Tibial nerve (tissue), 4 donors: ENCODE results near the gene CANT1. TPM values are rescaled to one million over a fixed set of nuclear protein-coding genes. Genes with fewer than 3 reads are reported as not detected.

Experiments
- DNase-seq, 2 donors: peaks; one replicate each; pipeline ENCODE4 v3.0.0-alpha.2; 2019; ENCODE audit warnings: low spot score in 2 of 2
- H3K27ac ChIP-seq, 4 donors: fragments of 200-600 bp; sonication (generic) in 3 of 4; one replicate each; pipeline ENCODE4 v1.5.1; 2017 to 2019; ENCODE audit warnings: mild to moderate bottlenecking in 1 of 4
- H3K27me3 ChIP-seq, 2 donors: fragments of 200-600 bp; sonication (generic) in 1 of 2; one replicate each; pipeline versions ENCODE4 v1.5.1 to v1.6.0; 2017 to 2019
- H3K36me3 ChIP-seq, 3 donors: fragments of 200-600 bp; sonication (generic); one replicate each; pipeline ENCODE4 v1.5.1; 2018 to 2019
- H3K4me1 ChIP-seq, 4 donors: fragments of 200-600 bp; sonication (generic) in 3 of 4; one replicate each; pipeline ENCODE4 v1.5.1; 2017 to 2019
- H3K4me3 ChIP-seq, 4 donors: fragments of 200-600 bp; sonication (generic) in 3 of 4; one replicate each; pipeline ENCODE4 v1.5.1; 2017 to 2019; ENCODE audit warnings: mild to moderate bottlenecking in 1 of 4, moderate library complexity in 1 of 4
- H3K9me3 ChIP-seq, 4 donors: fragments of 200-600 bp; sonication (generic) in 3 of 4; one replicate each; pipeline ENCODE4 v1.5.1; 2017 to 2019
- EP300 ChIP-seq, 2 donors: sonication (generic); formaldehyde crosslinking; IDR thresholded peaks; one replicate each; pipeline ENCODE4 v1.6.1; 2017; ENCODE audit warnings: antibody characterized with exemption in 2 of 2, mild to moderate bottlenecking in 1 of 2
- POLR2A ChIP-seq, 2 donors: fragments of 450-650 bp; IDR thresholded peaks; one replicate each; pipeline ENCODE4 v1.6.1; 2017; ENCODE audit warnings: antibody characterized with exemption in 2 of 2, mild to moderate bottlenecking in 2 of 2, moderate library complexity in 2 of 2
- WGBS, 2 donors: methylation state at CpG; one replicate each; pipeline ENCODE4 v1.1.5; 2018; 5-methylcytosine and 5-hydroxymethylcytosine counted together
- total RNA-seq, 4 donors: library from RNA; depleted of rRNA; stranded (reverse); fragments of >200 nt; gene quantifications; one replicate each; pipeline ENCODE4 v1.1.0, GENCODE V29; 2016
- TF ChIP-seq, protein P1 (sequence below), 5 experiments: fragments of 200-600 bp in 3 of 5; fragments of 450-650 bp in 2 of 5; sonication (generic) in 3 of 5; IDR thresholded peaks; one replicate each; pipeline ENCODE4 v1.5.1; 2016 to 2019; ENCODE audit warnings: antibody characterized with exemption in 5 of 5, mild to moderate bottlenecking in 3 of 5, moderate library complexity in 2 of 5

CANT1 gene
- total RNA-seq, 4 donors from 2014 or later: 21.0 to 27.3 (median 25.5) TPM

DNA sequence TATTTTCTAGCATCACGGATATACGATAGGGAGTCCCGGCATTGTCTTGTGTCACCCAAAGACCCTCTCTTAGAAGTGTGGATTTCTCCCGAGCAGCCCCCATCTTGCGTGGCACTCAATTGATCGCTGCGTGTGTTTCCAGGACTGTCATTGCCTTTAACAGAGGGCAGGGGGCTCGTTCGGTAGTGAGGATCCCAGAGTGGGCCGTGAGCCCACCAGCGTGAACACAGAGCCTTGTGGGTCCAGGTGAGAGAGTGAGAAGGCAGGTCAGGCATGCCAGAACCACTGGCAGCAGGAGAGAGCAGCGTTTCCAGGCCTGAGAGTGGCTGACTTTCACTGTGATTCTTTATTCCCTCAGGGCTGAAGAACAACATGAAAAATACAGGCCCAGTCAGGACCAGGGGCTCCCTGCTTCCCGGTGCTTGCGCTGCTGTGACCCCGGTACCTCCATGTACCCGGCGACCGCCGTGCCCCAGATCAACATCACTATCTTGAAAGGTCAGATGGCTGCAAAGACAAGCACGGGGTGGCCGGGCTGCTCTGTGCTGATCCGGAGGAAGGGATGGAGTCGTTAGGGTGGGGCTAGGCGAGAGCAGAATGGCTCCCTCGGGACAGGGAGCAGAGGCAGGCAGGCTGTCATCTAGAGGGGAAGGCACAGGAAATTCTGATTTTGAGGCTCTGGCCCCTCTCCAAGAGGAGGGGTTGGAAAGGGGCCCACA, 36.8 kb upstream of the CANT1 start:
- no peaks in the 10 kb centered on the region for H3K9me3 ChIP-seq
- TF ChIP-seq, protein P1, sequence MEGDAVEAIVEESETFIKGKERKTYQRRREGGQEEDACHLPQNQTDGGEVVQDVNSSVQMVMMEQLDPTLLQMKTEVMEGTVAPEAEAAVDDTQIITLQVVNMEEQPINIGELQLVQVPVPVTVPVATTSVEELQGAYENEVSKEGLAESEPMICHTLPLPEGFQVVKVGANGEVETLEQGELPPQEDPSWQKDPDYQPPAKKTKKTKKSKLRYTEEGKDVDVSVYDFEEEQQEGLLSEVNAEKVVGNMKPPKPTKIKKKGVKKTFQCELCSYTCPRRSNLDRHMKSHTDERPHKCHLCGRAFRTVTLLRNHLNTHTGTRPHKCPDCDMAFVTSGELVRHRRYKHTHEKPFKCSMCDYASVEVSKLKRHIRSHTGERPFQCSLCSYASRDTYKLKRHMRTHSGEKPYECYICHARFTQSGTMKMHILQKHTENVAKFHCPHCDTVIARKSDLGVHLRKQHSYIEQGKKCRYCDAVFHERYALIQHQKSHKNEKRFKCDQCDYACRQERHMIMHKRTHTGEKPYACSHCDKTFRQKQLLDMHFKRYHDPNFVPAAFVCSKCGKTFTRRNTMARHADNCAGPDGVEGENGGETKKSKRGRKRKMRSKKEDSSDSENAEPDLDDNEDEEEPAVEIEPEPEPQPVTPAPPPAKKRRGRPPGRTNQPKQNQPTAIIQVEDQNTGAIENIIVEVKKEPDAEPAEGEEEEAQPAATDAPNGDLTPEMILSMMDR (IDR thresholded peaks at IDR 0.05): no peak
- TF ChIP-seq POLR2A (IDR thresholded peaks at IDR 0.05) (no peak), EP300 (IDR thresholded peaks at IDR 0.05) (no peak)
- H3K27ac ChIP-seq: peak overlapping the region in 2 of 4 donors; percentile 13 to 63
- no peak for DNase-seq
- H3K27me3 ChIP-seq: no peaks in the 10 kb centered on the region
- H3K36me3 ChIP-seq: peaks cover 0 to 6% (median 0%) of the 10 kb centered on the region in 3 donors
- 43 to 56% methylated on average over 25 of the region's 25 CpGs for WGBS, 2 donors
- H3K4me1 ChIP-seq: peaks cover 0 to 41% (median 3%) of the 10 kb centered on the region in 4 donors
- no peak overlapping the region for H3K4me3 ChIP-seq

DNA sequence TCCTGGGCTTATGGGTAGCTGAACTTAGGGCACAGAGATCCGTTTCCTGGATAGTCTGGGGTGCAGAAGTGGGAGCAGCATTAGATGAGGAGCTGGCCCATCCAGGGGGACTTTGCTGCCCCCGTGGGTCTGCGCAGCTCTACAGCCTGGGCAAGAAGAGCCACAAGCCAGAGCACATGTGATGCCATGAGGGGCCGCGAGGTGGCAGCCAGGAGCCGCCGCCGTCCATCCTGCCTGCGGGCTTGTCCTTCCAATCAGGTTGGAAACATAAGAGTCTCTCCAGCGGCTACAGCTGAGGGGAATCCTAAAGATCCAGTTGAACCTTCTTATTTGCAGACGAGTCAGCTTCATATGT, 36.3 kb upstream of the CANT1 start:
- 3% methylated on average over 11 of the region's 11 CpGs for WGBS, 2 donors
- H3K27me3 ChIP-seq: no peaks in the 10 kb centered on the region
- H3K36me3 ChIP-seq: peaks cover 0 to 6% (median 0%) of the 10 kb centered on the region in 3 donors
- DNase-seq: peak; percentile 60 to 76
- TF ChIP-seq POLR2A (IDR thresholded peaks at IDR 0.05) (no peak), EP300 (IDR thresholded peaks at IDR 0.05) (no peak)
- TF ChIP-seq, protein P1 (IDR thresholded peaks at IDR 0.05): peak; percentile 92 to 98 (median 95)
- peak overlapping the region in 2 of 4 donors; percentile 13 to 63 for H3K27ac ChIP-seq
- H3K4me3 ChIP-seq: no peak overlapping the region
- peaks cover 0 to 41% (median 3%) of the 10 kb centered on the region in 4 donors for H3K4me1 ChIP-seq
- H3K9me3 ChIP-seq: no peaks in the 10 kb centered on the region

DNA sequence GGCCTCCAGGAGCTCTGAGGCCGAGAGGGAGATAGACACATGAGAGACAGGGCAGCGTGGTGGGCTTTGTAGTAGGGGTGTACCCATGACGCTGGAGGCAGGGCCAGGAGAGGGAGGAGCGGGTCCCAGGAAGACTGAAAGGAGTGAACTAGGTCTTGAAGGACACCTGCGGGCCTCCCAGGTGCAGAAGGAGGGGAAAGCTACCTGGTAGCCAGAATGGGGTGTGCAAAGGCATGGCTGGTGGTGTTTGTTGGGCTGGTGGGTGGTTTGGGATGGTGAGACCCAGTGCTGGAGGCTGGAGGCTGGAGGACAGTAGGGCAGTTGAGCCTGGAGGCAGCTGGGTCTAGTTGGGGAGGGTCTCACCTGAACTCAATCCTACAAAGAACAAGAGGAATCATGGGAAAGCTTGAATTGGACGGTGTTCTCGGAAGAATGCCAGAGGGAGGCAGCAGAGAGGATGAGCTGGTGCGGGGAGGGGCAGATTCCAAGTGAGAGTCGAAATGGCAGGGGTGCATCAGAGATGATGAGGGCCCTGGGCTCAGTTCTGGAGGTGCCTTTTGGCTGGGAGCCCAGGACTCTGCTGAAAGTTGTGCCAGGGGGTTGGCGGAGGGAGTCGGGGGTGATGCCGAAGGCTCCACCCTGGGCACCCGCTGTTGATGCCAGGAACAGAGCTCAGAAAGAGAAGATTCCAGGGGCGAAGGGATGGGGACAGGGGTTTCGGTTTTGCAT, 35.6 kb upstream of the CANT1 start:
- Histone ChIP-seq H3K36me3 (peaks cover 0 to 6% (median 0%) of the 10 kb centered on the region in 3 donors), H3K27me3 (no peaks in the 10 kb centered on the region), H3K4me1 (peaks cover 0 to 41% (median 3%) of the 10 kb centered on the region in 4 donors), H3K4me3 (no peak overlapping the region), H3K27ac (no peak overlapping the region), H3K9me3 (no peaks in the 10 kb centered on the region)
- no peak for DNase-seq
- 75 to 77% methylated on average over 15 of the region's 15 CpGs for WGBS, 2 donors
- TF ChIP-seq EP300 (IDR thresholded peaks at IDR 0.05) (no peak), POLR2A (IDR thresholded peaks at IDR 0.05) (no peak)
- TF ChIP-seq, protein P1 (IDR thresholded peaks at IDR 0.05): no peak

- no peaks in the 10 kb centered on the region for H3K9me3 ChIP-seq
- 92 to 94% methylated on average over 11 of the region's 11 CpGs for WGBS, 2 donors
- H3K4me3 ChIP-seq: no peak overlapping the region
- H3K27ac ChIP-seq: no peak overlapping the region
- H3K27me3 ChIP-seq: no peaks in the 10 kb centered on the region
- TF ChIP-seq, protein P1 (IDR thresholded peaks at IDR 0.05): no peak
- TF ChIP-seq EP300 (IDR thresholded peaks at IDR 0.05) (no peak), POLR2A (IDR thresholded peaks at IDR 0.05) (no peak)
- peaks cover 0 to 42% (median 3%) of the 10 kb centered on the region in 4 donors for H3K4me1 ChIP-seq
- no peak for DNase-seq
- H3K36me3 ChIP-seq: no peaks in the 10 kb centered on the region
These were observed 34.9 kb upstream of the CANT1 start for GRCh38 chr17:79044462-79044861.

DNA sequence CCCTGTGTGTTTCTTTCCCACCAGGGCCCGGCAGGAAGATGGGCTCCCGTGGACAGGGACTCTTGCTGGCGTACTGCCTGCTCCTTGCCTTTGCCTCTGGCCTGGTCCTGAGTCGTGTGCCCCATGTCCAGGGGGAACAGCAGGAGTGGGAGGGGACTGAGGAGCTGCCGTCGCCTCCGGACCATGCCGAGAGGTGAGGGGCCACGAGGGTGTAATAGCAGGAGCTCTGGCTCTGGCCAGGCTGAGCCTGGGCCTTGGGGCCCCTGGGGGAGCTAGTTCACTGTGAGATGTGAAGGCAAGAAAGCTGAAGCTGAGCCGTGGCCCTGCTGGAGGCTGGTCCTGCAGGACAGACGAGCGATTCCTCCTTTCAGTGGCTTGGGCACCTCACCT, 34.4 kb upstream of the CANT1 start:
- DNase-seq: no peak
- H3K4me3 ChIP-seq: no peak overlapping the region
- H3K27me3 ChIP-seq: no peaks in the 10 kb centered on the region
- no peaks in the 10 kb centered on the region for H3K9me3 ChIP-seq
- H3K36me3 ChIP-seq: no peaks in the 10 kb centered on the region
- peaks cover 0 to 48% (median 3%) of the 10 kb centered on the region in 4 donors for H3K4me1 ChIP-seq
- no peak overlapping the region for H3K27ac ChIP-seq
- TF ChIP-seq POLR2A (IDR thresholded peaks at IDR 0.05): no peak
- TF ChIP-seq, protein P1 (IDR thresholded peaks at IDR 0.05): no peak
- no peak for TF ChIP-seq EP300 (IDR thresholded peaks at IDR 0.05)
- 54 to 60% methylated on average over 11 to 12 of the region's 12 CpGs for WGBS, 2 donors
